Right lobe of liver (tissue), 4 donors: Measurements from ENCODE around the gene FAH.

Source experiments
- POLR2A ChIP-seq: fragments of 450-650 bp; IDR thresholded peaks from one replicate; pipeline ENCODE4 v1.6.1; 2017; ENCODE audit warnings: antibody characterized with exemption, mild to moderate bottlenecking
- TF ChIP-seq, protein P1 (sequence below), 4 donors: fragments of 200-600 bp in 3 of 4; fragments of 450-650 bp in 1 of 4; IDR thresholded peaks; one replicate each; pipeline versions ENCODE4 v1.5.1 to v1.8.0; 2016 to 2022; ENCODE audit warnings: antibody characterized with exemption in 4 of 4, mild to moderate bottlenecking in 2 of 4
- donor health status: DM: no; HTN: no; CAD: no.
- donor health status: DM: no; HTN: no; CAD: no.
- donor health status: DM: no; HTN: yes; CAD: no.

DNA sequence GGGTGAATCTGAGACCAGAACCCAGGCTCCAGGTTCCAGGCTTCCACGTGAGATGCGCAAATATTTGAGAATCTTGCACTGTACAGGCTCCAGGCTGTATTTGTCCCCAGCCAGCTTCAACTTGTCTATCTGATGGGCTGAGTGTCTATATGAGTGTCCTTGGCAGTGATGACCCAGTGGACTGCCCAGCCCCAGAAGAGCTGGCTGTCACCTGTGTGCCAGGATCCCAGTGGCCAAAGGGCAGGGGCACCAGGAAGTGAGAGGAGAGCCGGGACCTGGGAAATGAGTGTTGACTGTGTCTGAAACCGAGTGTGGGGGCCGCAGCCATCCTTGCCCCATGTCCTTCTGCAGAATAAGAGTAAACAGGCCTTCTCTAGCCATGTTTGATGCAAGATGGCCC, 10.4 kb downstream of the FAH start:
- TF ChIP-seq POLR2A: peak; percentile 3
- TF ChIP-seq, protein P1, sequence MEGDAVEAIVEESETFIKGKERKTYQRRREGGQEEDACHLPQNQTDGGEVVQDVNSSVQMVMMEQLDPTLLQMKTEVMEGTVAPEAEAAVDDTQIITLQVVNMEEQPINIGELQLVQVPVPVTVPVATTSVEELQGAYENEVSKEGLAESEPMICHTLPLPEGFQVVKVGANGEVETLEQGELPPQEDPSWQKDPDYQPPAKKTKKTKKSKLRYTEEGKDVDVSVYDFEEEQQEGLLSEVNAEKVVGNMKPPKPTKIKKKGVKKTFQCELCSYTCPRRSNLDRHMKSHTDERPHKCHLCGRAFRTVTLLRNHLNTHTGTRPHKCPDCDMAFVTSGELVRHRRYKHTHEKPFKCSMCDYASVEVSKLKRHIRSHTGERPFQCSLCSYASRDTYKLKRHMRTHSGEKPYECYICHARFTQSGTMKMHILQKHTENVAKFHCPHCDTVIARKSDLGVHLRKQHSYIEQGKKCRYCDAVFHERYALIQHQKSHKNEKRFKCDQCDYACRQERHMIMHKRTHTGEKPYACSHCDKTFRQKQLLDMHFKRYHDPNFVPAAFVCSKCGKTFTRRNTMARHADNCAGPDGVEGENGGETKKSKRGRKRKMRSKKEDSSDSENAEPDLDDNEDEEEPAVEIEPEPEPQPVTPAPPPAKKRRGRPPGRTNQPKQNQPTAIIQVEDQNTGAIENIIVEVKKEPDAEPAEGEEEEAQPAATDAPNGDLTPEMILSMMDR (IDR thresholded peaks at IDR 0.05): no peak
